ENCODE measurements around the gene TBX10.

DNA sequence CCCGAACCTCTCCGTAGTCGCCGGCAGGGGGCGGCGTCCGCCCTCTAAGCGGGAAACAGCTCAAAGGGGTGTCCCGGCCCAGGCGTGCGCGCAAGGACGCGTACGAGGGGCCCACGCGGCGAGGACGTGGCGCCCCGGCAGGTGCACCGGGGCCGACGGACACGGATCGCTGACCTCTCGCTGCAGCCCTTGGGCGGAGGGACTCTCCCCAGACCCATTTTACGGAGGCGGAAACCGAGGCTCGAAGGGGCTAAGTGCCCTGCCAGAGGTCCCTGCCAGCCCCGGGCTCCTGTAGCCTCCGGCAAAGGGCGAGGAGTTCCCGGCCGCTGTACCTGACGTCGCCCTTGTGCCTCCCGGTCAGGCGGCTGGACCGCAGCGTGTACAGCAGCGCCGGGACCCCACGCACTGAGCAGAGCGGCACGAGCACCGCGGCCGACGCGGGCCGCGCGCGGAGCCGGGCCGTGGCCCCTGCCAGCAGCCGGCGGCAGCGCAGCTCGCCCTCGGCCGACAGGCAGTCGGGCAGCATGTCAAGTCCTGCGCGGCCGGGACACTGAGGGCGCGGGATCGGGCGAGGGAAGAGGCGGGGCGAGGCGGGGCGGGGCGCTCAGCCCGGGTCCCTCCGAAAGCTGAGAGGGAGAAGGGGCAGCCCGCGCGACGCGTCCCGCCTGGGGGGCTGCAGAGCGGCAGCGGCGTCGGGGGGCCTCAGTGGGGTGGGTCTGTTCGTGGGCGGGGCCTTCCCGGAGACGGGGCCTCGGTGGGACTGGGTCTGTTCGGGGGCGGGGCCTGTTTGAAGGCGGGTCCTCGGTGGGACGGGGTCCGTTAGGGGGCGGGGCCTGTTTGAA lies 10.0 kb downstream of the TBX10 start, which contains the start of gene NUDT8:
- TF ChIP-seq, protein P1, sequence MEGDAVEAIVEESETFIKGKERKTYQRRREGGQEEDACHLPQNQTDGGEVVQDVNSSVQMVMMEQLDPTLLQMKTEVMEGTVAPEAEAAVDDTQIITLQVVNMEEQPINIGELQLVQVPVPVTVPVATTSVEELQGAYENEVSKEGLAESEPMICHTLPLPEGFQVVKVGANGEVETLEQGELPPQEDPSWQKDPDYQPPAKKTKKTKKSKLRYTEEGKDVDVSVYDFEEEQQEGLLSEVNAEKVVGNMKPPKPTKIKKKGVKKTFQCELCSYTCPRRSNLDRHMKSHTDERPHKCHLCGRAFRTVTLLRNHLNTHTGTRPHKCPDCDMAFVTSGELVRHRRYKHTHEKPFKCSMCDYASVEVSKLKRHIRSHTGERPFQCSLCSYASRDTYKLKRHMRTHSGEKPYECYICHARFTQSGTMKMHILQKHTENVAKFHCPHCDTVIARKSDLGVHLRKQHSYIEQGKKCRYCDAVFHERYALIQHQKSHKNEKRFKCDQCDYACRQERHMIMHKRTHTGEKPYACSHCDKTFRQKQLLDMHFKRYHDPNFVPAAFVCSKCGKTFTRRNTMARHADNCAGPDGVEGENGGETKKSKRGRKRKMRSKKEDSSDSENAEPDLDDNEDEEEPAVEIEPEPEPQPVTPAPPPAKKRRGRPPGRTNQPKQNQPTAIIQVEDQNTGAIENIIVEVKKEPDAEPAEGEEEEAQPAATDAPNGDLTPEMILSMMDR (IDR thresholded peaks at IDR 0.05; ENCODE audit: control extremely low read depth in 1 of 3, insufficient read depth in 1 of 3, low read depth in 1 of 3, low read length in 3 of 3): peak in 1 of 3 experiments; percentile 82; a peak in 2 of 4 replicates
- TF ChIP-seq SP1 (IDR thresholded peaks at IDR 0.05; ENCODE audit: low read depth, low read length) (no peak), TAF7 (optimal IDR thresholded peaks at IDR 0.05; ENCODE audit: borderline replicate concordance, low read depth, low read length) (no peak), TCF12 (IDR thresholded peaks at IDR 0.05; ENCODE audit: low read depth, low read length) (no peak)
